ENCODE data around the gene GRIK4. TPM values are rescaled to one million over a fixed set of nuclear protein-coding genes. Genes with fewer than 3 reads are reported as not detected.

GRIK4 gene
- total RNA-seq, 1 donor from 2014 or later = 2.2 TPM

DNA sequence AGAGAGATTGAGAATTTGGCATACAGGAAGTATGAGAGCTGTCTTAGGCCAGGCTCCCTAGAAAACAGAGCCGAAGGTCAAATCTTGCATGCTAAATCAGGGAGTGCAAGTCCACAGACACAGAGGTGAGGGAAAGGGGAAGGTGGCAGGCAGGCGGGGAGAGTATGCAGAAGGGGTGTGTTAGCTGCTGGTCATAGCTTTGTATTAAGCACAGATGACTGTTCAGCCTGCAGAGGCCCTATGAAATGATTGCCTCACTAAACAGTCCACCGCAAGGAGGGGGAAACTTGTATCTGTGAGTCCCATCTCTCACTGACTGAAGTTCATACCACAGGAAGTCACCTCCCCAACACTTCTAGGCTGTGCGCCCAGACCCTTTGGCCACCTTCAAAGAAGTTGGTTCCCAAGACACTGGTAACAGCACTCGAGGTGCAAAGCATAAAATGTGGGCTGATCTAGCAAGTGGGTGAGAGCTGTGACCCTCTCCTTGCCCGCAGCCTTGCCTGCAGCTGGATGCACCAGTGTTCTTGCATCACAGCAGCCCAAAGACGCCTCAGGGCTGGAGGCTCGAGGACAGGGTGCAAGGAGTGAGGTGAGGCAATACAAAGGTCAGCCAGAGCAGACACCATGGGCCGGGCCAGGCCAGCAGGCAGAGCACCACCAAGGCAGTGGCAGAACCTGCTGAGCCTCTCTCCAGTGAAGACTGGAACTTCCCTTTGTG lies 397.1 kb downstream of the GRIK4 start:
- peaks cover 3% of the 10 kb centered on the region for H3K4me1 Mint-ChIP-seq (ENCODE audit: low read depth, unreplicated experiment)
- TF ChIP-seq, protein P1, sequence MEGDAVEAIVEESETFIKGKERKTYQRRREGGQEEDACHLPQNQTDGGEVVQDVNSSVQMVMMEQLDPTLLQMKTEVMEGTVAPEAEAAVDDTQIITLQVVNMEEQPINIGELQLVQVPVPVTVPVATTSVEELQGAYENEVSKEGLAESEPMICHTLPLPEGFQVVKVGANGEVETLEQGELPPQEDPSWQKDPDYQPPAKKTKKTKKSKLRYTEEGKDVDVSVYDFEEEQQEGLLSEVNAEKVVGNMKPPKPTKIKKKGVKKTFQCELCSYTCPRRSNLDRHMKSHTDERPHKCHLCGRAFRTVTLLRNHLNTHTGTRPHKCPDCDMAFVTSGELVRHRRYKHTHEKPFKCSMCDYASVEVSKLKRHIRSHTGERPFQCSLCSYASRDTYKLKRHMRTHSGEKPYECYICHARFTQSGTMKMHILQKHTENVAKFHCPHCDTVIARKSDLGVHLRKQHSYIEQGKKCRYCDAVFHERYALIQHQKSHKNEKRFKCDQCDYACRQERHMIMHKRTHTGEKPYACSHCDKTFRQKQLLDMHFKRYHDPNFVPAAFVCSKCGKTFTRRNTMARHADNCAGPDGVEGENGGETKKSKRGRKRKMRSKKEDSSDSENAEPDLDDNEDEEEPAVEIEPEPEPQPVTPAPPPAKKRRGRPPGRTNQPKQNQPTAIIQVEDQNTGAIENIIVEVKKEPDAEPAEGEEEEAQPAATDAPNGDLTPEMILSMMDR (IDR thresholded peaks at IDR 0.05; ENCODE audit: insufficient read depth, low read depth, low read length) = no peak
- no peak for TF ChIP-seq EZH2 (IDR thresholded peaks at IDR 0.05; ENCODE audit: insufficient read depth, low read length)
- peaks cover 22% of the 10 kb centered on the region for H3K27me3 Mint-ChIP-seq (ENCODE audit: low read depth, unreplicated experiment)
- no peak for DNase-seq (ENCODE audit: low read depth)
- H3K4me1 ChIP-seq (ENCODE audit: insufficient read depth, low read length) = no peaks in the 10 kb centered on the region
- H3K36me3 ChIP-seq (ENCODE audit: insufficient read depth, low read length) = no peaks in the 10 kb centered on the region
- peaks cover 7% of the 10 kb centered on the region for H3K36me3 Mint-ChIP-seq (ENCODE audit: low read depth, unreplicated experiment)
- H3K4me2 ChIP-seq (ENCODE audit: low read length) = no peak overlapping the region
- no peak overlapping the region for H3K27ac ChIP-seq (ENCODE audit: low read depth, low read length)
- H2AFZ ChIP-seq (ENCODE audit: low read depth, low read length) = no peak overlapping the region
- no peaks in the 10 kb centered on the region for H3K9me3 ChIP-seq (ENCODE audit: insufficient read depth, low read depth, low read length)
- peaks cover 3% of the 10 kb centered on the region for H3K27me3 ChIP-seq (ENCODE audit: insufficient read depth, low read length)
- no peak overlapping the region for H3K9ac ChIP-seq (ENCODE audit: low read length)
- H3K9me3 Mint-ChIP-seq (ENCODE audit: unreplicated experiment) = peaks cover 2% of the 10 kb centered on the region
- H4K20me1 ChIP-seq (ENCODE audit: insufficient read depth, low read length) = no peaks in the 10 kb centered on the region
- H3K79me2 ChIP-seq (ENCODE audit: insufficient read depth, low read length) = no peaks in the 10 kb centered on the region
- H3K27ac Mint-ChIP-seq (ENCODE audit: unreplicated experiment) = no peak overlapping the region
- FAIRE-seq = no peak
- H3K4me3 ChIP-seq (ENCODE audit: insufficient read depth, low read depth, low read length) = no peak overlapping the region
- no peak overlapping the region for H3K4me3 Mint-ChIP-seq (ENCODE audit: unreplicated experiment)

DNA sequence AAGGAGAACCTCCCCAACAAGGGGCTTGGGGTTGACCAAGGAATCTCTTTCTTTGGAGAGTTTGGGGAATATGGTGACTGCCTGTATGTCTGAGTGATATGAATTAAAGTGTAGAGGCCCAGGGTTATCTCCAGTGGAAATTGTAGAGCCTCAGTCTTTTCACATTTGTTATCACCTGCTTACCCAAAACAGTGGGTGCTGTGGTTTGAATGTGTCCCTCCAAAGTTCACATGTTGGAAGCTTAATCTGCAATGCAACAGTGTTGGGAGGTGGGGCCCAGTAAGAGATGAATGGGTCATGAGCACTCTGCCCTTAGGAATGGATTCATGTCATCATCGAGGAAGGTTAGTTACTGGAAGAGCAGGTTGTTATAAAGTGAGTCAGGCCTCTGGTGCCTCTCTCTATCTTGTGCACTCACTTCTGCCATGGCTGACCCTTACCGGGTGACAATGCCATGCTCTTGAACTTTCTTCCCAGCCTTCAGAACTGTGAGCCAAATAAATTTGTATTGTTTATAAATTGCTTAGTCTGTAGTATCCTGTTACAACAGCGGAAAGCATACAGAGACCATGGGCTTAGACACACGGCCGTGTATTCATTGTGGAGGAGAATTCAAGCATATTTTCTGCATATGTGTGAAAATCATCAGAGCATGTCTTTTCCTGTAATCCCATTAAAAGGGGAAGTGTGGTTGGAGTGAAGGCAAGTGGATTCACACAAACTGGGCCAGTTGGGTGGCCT lies 398.3 kb downstream of the GRIK4 start:
- no peak for DNase-seq (ENCODE audit: low read depth)
- H3K9me3 Mint-ChIP-seq (ENCODE audit: unreplicated experiment) = peaks cover 2% of the 10 kb centered on the region
- no peak overlapping the region for H3K9ac ChIP-seq (ENCODE audit: low read length)
- no peaks in the 10 kb centered on the region for H3K36me3 ChIP-seq (ENCODE audit: insufficient read depth, low read length)
- peaks cover 7% of the 10 kb centered on the region for H3K36me3 Mint-ChIP-seq (ENCODE audit: low read depth, unreplicated experiment)
- H3K27ac Mint-ChIP-seq (ENCODE audit: unreplicated experiment) = no peak overlapping the region
- TF ChIP-seq EZH2 (IDR thresholded peaks at IDR 0.05; ENCODE audit: insufficient read depth, low read length) = no peak
- TF ChIP-seq, protein P1 (IDR thresholded peaks at IDR 0.05; ENCODE audit: insufficient read depth, low read depth, low read length) = no peak
- no peaks in the 10 kb centered on the region for H3K4me1 ChIP-seq (ENCODE audit: insufficient read depth, low read length)
- H3K9me3 ChIP-seq (ENCODE audit: insufficient read depth, low read depth, low read length) = no peaks in the 10 kb centered on the region
- H3K4me1 Mint-ChIP-seq (ENCODE audit: low read depth, unreplicated experiment) = peaks cover 3% of the 10 kb centered on the region
- H3K79me2 ChIP-seq (ENCODE audit: insufficient read depth, low read length) = no peaks in the 10 kb centered on the region
- H2AFZ ChIP-seq (ENCODE audit: low read depth, low read length) = no peak overlapping the region
- H3K27me3 Mint-ChIP-seq (ENCODE audit: low read depth, unreplicated experiment) = peaks cover 29% of the 10 kb centered on the region
- H3K4me2 ChIP-seq (ENCODE audit: low read length) = no peak overlapping the region
- H4K20me1 ChIP-seq (ENCODE audit: insufficient read depth, low read length) = no peaks in the 10 kb centered on the region
- H3K4me3 Mint-ChIP-seq (ENCODE audit: unreplicated experiment) = no peak overlapping the region
- no peak overlapping the region for H3K4me3 ChIP-seq (ENCODE audit: insufficient read depth, low read depth, low read length)
- H3K27me3 ChIP-seq (ENCODE audit: insufficient read depth, low read length) = peaks cover 2% of the 10 kb centered on the region
- no peak overlapping the region for H3K27ac ChIP-seq (ENCODE audit: low read depth, low read length)
- FAIRE-seq = no peak
